NOMO-1 (cell line): ENCODE data around the gene RHBDL3.
"Not testable (repeated sequence)": the region's sequence is repeated elsewhere in the genome, so short reads cannot be mapped to it uniquely, and the experiment has no call there.

Source experiments
- DNase-seq, 2 experiments: peaks; one replicate each; lab custom pipeline; 2025; ENCODE audit not compliant: unreplicated experiment in 2 of 2; lab: John Stamatoyannopoulos, UW

Gene RHBDL3, protein sequence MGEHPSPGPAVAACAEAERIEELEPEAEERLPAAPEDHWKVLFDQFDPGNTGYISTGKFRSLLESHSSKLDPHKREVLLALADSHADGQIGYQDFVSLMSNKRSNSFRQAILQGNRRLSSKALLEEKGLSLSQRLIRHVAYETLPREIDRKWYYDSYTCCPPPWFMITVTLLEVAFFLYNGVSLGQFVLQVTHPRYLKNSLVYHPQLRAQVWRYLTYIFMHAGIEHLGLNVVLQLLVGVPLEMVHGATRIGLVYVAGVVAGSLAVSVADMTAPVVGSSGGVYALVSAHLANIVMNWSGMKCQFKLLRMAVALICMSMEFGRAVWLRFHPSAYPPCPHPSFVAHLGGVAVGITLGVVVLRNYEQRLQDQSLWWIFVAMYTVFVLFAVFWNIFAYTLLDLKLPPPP

DNA sequence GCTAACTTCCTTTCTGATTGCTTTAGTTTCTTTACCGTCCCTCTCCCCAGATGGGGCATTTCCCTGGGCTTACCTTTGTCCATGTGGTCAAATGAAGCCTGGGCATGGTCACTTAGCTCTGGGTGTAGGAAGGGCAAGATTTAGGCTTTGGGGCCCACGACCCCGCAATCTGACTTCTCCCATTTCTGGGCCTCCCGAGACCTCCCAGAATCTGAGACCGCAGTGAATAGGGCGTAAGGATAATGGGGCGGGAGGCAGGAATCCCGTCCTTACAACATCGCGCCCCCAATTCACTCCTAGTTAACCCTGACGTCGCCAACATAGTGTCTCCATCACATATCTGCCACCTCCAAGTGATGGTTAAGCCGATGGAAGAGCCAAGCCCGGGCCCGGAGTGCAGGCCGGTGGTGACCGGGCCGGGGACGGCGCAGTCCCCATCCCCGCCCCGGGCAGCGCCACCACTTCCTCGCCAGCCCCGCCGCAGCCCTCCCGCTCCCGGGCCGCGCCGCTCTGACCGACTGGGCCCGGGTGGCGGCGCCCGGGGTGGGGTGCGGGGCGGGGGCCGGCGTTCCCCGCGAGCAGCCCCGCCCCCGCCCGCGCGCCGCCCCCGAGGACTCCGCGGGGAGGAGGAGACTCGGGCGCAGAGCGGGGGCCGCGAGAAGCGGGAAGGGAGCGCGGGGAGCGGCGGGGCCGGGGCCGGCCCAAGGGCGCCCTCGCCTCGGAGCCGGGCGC lies at the start of gene RHBDL3:
Gene RHBDL3, plus strand, starts transcription at position 641 of the 732 bp plus-strand sequence. CDS start 358 bp downstream, outside the sequence.
- DNase-seq = no peak

DNA sequence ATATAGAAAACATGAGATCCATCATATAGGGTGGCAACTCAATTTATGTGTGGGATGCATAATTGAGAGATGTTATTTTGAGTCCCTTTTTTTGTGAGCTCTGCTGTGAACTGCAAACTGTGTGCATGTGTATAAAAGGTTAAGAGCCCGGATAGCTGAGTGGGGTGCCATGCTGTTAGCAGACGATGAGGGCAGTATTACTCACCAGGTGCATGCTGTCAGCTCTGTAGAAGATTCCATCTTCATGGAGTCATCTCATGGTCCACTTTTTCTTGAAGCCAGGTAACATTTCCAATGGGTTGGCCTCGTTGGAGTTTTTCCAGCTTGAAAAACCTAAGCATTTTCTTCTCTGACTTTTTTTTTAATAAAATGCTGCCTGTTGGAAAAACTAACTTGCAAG lies 43.0 kb upstream of the RHBDL3 start:
- no peak for DNase-seq

DNA sequence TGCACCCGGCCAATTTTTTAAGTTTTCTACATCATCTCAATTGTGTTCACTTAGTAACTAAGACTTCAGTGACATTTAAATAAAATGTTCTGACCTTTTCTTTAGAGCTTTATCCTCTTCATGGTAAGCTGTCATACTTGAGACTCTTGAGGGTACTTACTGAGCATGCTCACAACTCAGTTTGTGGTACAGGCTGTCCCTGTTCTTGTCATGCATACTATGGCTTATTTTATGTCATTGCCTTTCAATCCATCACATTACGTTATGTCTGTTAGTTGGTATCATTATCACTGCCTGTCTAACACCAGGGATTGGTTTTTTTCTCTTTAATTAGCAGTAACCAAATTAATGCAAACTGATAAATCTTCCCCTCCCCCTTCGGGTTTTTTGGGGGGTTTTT lies 41.9 kb upstream of the RHBDL3 start:
- no peak for DNase-seq

DNA sequence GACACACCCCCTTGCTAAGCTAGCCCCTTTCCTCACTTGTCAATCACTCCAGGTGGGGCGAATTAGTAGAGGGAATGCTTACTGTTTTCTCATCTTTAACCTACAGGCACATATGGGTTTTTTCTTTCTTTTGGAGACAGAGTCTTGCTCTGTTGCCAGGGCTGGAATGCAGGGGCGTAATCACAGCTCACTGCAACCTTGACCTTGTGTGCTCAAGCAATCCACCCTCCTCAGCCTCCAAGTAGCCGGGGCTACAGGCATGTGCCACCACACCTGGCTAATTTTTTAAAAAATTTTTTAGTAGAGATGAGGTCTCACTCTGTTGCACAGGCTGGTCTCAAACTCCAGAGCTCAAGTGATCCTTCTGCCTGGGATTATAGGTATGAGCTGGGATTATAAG lies 38.7 kb upstream of the RHBDL3 start:
- no peak for DNase-seq

DNA sequence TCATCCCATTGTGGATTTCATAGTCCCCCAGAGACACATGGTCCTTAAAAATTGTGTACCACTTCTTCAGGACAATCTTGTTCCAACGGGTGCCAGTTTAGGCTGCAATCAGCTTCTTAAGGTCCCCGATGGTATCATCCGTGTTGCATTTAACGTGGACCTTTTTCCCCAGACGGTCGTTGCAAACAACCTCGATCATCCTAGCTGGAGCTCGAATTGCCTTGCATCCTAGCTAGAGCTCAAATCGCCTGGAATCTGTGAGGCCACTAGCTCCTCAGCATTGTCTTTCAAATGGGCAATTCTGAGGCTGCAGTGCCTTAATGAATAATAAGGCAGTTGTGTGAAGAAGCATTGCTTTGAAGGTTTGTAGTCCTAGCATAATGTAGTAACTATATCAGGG lies 37.7 kb upstream of the RHBDL3 start:
- DNase-seq = no peak

DNA sequence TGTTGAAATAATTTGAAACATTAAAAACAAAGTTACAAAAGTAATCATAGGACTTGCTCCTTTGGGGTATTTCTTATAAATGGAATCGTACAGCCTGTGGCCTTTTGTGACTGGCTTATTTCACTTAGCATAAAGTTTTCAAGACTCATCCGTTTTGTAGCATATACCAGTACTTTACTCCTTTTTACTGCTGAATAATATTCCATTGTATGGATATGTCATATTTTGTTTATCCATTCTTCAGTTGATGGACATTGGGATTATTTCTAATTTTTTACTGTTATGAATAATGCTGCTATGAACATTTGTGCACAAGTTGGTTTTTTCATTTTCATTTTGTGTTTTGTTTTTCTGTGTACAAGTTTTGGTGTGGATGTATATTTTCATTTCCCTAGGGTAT lies 30.0 kb upstream of the RHBDL3 start:
- DNase-seq = no peak

DNA sequence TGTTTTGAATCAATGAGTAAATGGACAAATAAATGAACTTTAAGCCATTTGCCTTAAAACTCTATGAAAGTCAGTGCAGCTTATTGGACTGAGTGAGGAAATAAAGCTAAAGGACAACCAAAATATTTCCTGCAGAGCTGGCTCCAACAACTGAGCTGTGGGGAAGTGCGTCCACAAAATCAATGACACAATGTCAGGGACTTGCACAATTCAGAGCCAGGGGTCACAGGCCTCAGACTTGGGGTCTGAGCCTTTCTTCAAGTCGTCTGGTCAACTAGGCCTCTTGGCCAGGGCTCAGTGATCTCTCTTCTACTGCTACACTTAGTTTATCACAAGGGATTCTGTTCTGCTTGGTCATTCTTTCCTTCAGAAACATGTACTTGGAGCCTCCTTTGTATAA lies 26.2 kb upstream of the RHBDL3 start:
- DNase-seq = peak; percentile 14 to 23

DNA sequence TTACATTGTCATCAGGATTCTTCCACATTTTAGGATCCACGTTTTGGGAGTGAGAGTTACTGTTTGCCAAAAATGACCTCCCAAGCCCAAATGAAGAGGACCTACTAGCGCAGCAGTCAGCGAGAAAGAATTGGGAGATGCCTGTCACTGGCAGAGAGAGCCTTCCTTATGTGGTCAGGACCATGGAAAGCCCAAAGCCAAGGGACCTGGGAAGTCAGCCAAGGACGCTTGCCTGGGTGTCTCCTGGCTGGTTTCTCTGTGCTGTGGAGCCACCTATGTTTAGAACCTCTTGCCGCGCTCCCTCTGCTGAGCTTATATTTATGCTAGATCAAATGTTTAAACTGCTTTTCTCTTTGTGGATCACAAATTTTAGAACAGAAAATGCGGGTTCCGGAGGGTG lies 24.9 kb upstream of the RHBDL3 start:
- DNase-seq = no peak

DNA sequence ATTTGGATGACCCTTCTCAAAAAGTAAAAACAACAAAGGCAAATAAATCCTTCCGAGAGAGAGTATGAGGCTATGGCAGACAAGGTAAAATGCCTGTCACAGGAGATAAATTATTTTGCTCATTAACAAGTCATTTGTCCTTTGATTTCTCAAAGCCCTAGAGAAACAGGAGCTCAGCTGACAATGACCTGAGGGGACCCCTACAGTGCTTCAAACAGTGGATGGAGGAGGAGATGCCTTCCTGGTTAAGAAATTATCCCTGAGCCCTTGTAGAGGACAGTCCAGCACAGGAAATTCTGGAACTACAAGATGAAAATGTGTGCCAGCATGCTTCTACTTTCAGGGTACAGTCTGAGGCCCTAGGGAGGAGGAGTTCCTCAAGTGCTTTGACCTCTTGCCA lies 24.0 kb upstream of the RHBDL3 start:
- no peak for DNase-seq

DNA sequence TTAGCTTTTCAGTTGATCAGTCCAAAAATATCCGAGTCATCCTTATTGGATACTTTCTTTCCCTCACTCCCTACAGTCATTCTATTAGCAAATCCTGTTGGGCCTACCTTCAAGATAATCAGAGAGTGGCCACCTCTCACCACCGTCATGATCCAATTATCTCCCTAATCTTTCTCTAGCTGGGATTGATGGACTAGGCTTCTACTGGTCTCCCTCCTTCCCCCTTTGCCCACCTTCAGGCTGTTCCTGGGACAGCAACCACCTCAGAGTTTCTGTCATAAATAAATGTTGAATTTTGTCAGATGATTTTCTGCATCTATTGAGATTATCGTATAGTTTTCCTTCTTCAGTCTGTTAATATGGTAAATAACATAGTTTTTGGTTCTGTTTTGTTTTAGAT lies 16.2 kb upstream of the RHBDL3 start:
- no peak for DNase-seq

DNA sequence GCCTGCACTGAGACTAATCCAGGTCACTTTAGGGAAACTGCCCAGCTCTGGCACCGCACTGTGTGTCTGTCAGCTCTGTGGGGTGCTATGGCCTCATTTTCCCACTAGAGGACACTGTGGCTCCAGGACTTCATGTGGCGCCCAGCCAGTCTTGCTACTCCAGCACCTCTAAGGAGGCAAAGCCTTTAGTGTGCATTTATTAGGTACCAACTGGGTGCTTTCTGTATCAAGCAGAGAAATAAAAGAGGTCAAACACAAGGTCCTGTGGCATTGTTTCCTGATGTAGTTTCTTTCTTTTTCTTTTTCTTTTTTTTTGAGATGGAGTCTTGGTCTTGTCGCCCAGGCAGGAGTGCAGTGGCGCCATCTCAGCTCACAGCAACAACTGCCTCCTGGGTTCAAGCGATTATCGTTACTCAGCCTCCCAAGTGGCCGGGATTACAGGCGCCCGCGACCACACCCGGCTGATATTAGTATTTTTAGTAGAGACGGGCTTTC lies 12.5 kb upstream of the RHBDL3 start:
- peak; percentile 49 to 70 for DNase-seq

DNA sequence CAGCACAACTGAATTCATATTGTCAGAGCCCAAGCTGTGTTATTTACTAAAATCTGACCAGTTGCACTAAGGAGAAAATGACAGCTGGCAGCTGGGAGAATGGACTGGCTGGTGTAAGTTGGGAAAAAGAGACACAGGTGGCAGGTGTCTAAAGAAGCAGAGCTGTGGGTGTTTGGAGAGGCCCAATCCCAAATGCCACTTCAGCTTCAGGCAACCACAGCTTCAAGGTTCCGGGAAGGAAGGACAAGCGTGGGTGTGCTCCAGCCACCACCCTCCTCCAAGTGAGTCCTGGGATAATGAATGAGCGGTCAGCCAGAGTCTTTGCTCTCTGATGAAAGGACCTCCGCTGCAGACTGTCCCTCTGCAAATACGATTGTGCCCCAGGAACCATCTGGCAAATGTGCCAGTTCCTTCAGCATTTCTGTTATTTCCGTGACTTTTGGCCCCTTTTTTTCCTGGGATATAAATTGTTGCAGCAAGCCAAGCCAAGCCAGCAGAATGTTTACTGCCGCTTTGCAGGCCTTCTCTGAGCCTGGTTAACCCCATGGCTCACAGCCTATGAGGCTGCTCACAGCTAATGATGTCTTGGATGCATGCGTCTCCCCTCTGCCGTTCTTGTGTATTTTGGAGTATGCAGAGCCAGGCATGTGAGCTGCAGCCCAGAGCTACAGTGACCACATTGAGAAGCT lies 9.5 kb upstream of the RHBDL3 start:
- DNase-seq = no peak

DNA sequence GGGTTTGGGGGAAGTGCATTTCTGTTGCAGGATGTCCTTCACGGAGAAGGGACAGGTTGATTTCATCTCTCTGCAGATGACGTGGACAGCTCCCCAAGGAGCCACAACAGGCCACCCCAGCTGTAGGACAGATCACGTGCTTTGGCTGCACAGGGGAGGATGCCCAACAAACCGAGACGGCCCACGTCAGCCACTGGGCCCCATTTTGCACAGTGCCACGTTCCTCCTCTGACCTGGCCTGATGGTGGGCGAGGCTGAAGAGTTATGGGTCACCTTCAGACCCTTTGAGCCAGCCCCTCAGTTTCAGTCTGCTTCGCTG lies 9.0 kb upstream of the RHBDL3 start:
- no peak for DNase-seq

DNA sequence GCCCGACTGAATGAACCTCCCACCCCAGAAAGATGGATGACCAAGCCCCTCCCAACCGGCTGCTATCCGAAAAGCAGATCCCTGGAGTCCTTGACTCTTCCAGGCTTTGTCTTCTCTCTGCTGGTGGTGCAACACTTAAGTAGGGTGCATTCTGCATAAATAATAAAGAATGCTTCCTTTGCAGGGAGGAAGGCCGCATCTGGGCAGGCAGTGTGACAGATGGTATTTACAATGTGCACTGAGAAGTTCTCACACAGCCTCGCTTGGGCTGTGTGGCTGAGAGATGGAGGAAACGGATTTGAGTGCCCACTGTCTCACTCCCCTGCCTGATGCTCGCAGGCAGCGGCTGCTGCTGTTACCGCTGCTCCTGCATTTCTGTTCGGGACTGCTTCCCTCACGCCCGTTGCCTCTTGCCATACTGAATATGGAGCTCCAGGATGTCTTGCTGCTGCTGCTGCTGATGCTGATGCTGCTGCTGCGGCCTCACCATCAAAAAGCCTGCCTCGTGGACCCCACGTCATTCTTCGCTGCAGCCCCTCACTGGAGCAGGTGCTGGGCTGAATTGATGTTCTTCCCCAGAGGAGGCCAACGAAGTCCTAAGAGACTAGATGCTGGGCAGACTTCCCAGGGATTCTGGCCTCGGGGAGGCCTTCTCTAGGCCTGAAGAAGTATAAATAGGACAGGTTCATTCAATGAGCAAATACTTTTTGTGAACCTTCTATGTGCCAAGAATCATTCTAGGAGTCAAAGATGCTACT lies 7.1 kb upstream of the RHBDL3 start:
- DNase-seq = no peak

DNA sequence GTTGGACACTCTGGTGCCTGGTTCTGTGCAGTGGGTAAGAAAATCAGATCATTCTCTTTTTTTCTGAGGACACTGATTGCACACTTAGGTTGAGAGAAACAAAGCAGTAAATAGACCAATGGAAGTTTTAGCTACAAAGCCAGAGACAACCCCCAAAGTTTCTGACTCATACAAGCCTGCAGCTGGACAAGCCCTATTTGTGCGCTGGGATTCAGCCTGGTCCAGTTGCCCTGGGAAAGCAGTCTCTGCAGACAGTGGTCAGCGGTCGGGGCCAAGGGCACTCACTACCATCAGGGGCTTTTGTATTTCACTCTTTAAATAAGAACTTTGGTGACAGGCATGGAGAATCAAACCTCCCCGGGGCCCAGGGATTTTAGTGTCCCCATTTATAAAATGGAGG lies 6.0 kb upstream of the RHBDL3 start:
- DNase-seq = no peak

DNA sequence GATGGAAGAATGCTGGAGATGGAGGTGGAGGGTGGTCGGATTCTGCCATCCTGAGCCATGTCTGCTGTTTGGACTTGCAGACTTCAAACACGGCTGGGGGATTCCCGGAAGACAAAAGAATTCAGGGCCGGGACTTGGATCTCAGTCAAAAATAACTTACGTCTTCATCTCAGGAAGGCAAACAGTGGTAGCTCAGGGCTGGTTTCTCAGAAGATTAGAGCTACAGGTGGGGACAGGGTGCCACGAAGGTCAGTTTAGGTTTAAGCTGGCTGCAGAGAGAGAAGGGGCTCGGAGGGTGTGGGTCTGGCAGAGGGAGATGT lies 4.3 kb upstream of the RHBDL3 start:
- DNase-seq = no peak

DNA sequence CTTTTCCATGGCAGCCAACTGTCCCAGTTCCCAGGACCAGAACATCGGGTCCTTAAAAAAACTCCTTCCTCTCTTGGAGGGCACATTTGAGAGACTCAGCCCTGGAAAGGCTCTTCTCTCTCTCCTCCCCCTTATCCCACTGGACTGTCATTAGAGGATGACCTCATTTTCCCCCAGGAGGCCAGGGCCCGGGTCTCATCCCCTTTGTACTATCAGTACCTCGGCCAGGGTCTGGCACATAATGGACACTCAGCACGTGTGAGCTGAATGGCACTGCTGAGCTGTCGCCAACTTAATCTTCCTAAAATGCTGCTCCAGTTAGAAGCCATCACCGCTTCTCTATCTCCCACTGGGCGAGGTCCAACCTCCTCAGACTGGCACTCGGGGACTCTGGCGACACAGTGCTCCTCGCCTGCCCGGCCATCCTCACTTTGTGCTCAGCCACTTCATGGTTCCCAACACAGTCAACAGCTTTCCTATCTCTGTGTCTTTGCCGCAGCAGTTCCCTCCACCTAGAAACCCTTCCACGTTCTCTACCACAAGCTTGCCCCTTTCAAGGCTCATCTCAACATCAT lies 3.6 kb upstream of the RHBDL3 start:
- no peak for DNase-seq

DNA sequence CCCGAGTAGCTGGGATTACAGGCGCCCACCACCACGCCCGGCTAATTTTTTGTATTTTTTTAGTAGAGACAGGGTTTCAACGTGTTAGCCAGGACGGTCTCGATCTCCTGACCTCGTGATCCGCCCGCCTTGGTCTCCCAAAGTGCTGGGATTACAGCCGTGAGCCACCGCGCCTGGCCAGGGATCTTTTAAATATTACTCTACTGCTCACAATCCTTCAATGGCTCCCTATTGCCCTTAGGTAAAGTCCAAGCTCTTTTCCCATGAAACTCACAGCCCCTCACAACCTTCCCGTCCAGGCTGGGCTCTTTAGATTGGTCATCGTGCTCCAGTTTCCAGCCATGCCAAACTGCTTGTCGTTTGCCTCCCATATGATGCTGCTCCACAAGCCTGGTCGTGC lies 2.1 kb upstream of the RHBDL3 start:
- not testable (repeated sequence) for DNase-seq

DNA sequence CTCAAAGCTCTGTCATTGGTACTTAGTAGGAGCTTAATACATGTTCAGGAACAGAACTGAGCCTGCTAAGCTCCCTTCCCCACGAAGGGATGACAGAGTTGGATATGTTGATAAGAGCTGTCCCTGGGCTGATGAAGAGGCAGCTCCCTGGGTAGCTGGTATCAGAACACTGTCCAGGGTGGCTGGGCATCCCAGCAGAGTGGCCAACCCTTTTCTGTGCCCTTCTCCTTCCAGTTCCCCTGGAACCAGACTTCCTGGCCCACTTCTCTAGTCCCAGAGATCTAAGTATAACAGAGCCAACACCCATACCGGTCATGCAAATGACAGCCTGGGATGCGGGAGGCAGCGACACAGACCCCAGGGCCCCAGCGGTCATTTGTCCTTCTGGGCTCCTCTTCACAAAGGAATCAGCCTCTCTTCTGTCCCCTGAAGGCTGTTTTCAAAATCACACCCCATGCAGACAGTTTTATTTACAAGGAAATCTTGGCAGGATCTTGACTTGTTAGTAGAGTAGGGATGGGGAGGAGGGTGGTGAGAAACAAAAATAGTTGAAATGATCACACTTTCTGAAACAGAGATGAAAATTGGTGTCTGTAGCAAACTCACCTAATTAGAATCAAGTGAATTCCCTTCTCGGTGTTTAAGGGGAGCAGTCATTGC lies 1.4 kb upstream of the RHBDL3 start:
- DNase-seq = no peak

DNA sequence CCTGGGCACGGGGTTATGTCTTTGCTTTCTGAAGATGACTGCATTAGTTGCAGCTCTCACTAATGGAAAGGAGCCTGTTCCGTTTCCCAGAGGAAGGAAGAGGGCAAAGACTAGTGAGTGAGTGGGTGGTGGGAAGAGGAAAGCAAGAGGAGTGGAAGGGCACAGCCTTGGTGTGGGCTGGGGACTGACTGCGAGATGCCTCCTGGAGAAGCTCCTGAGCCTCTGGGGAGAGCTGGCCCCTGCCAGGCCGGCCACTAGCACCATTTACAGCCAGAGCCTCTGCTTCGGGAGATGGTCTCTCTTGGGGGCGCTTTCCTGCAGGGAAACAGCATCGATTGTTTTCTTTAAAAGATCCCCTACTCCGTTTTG lies 825 bp upstream of the RHBDL3 start:
- no peak for DNase-seq
